Stomach (tissue), 9 donors: ENCODE data around the gene C1QTNF9B. TPM values are rescaled to one million over a fixed set of nuclear protein-coding genes. Genes with fewer than 3 reads are reported as not detected.

Source experiments
- DNase-seq, 2 donors: peaks; one replicate each; pipeline versions ENCODE4 v3.0.0 to v3.0.0-alpha.2; 2013 to 2019
- H3K27ac ChIP-seq, 5 donors: fragments of 200-600 bp in 4 of 5; sonication (generic) in 4 of 5; one replicate each; pipeline ENCODE4 v1.5.1; 2013 to 2019; ENCODE audit warnings: mild to moderate bottlenecking in 1 of 5, moderate library complexity in 1 of 5
- H3K27me3 ChIP-seq, 3 donors: fragments of 200-600 bp; sonication (generic); one replicate each; pipeline ENCODE4 v1.5.1; 2017 to 2019; ENCODE audit warnings: mixed run types in 1 of 3
- H3K36me3 ChIP-seq, 4 donors: fragments of 200-600 bp; sonication (generic); 1 replicate in 3 of 4; 2 replicates in 1 of 4; pipeline ENCODE4 v1.5.1; 2016 to 2019
- H3K4me1 ChIP-seq, 4 donors: fragments of 200-600 bp; sonication (generic); one replicate each; pipeline ENCODE4 v1.5.1; 2016 to 2019
- H3K4me3 ChIP-seq, 4 donors: fragments of 200-600 bp; sonication (generic) in 3 of 4; one replicate each; pipeline ENCODE4 v1.5.1; 2016 to 2019; ENCODE audit warnings: mild to moderate bottlenecking in 1 of 4
- H3K9me3 ChIP-seq, 4 donors: fragments of 200-600 bp; sonication (generic); one replicate each; pipeline ENCODE4 v1.5.1; 2016 to 2019
- EP300 ChIP-seq: sonication (generic); formaldehyde crosslinking; IDR thresholded peaks from one replicate; pipeline ENCODE4 v1.6.1; 2017; ENCODE audit warnings: antibody characterized with exemption
- POLR2A ChIP-seq, 4 donors: fragments of 450-650 bp; IDR thresholded peaks; one replicate each; pipeline ENCODE4 v1.6.1; 2016; ENCODE audit warnings: antibody characterized with exemption in 4 of 4, control low read depth in 2 of 4, mild to moderate bottlenecking in 1 of 4, moderate library complexity in 1 of 4
- POLR2AphosphoS5 ChIP-seq, 3 donors: sonication (generic); formaldehyde crosslinking; IDR thresholded peaks; one replicate each; pipeline ENCODE4 v1.6.1; 2016; ENCODE audit warnings: antibody characterized with exemption in 3 of 3
- WGBS, 5 donors: extraction: QIAGEN DNeasy Blood & Tissue Kit in 3 of 5; methylation state at CpG; one replicate each; pipeline versions ENCODE4 v1.1.5 to v1.1.7; 2013 to 2018; 5-methylcytosine and 5-hydroxymethylcytosine counted together
- intact Hi-C: fragments of 100-400 bp; cut with DNase I; formaldehyde crosslinking; loops from one replicate; pipeline ENCODE4 v1.15.1; 2023; ENCODE audit warnings: low total_unique reads
- polyA plus RNA-seq, 3 donors: library from polyadenylated mRNA; stranded (reverse); fragments of 200-250 nt; gene quantifications; one replicate each; pipeline ENCODE4 v1.2.3, GENCODE V29; 2013
- total RNA-seq, 5 donors: library from RNA; depleted of rRNA; stranded (reverse); fragments of >200 nt; gene quantifications; one replicate each; pipeline versions ENCODE4 v1.1.0 to v1.2.3, GENCODE V29; 2014 to 2016
- TF ChIP-seq, protein P1 (sequence below), 7 experiments: fragments of 450-650 bp in 4 of 7; fragments of 200-600 bp in 3 of 7; sonication (generic) in 3 of 7; IDR thresholded peaks; one replicate each; pipeline ENCODE4 v1.5.1; 2016 to 2019; ENCODE audit warnings: antibody characterized with exemption in 7 of 7, control low read depth in 2 of 7, mild to moderate bottlenecking in 1 of 7
- donor health status: healthy with polysubstance abuse.
- donor health status: Bipolar disorder and iron deficiency.
- donor health status: healthy.

The C1QTNF9B gene
- total and polyA plus RNA-seq, 8 donors, result not detected

- Histone ChIP-seq H3K27ac (no peak overlapping the region), H3K4me1 (no peaks in the 10 kb centered on the region), H3K27me3 (peaks cover 0 to 18% (median 0%) of the 10 kb centered on the region in 3 donors), H3K36me3 (no peaks in the 10 kb centered on the region), H3K9me3 (no peaks in the 10 kb centered on the region), H3K4me3 (no peak overlapping the region)
- 57 to 83% (median 66%) methylated on average over 1 of the region's 1 CpG for WGBS, 5 donors
- no peak for TF ChIP-seq POLR2A (IDR thresholded peaks at IDR 0.05)
- no peak for TF ChIP-seq EP300
- TF ChIP-seq POLR2AphosphoS5 (IDR thresholded peaks at IDR 0.05), result no peak
- TF ChIP-seq, protein P1, sequence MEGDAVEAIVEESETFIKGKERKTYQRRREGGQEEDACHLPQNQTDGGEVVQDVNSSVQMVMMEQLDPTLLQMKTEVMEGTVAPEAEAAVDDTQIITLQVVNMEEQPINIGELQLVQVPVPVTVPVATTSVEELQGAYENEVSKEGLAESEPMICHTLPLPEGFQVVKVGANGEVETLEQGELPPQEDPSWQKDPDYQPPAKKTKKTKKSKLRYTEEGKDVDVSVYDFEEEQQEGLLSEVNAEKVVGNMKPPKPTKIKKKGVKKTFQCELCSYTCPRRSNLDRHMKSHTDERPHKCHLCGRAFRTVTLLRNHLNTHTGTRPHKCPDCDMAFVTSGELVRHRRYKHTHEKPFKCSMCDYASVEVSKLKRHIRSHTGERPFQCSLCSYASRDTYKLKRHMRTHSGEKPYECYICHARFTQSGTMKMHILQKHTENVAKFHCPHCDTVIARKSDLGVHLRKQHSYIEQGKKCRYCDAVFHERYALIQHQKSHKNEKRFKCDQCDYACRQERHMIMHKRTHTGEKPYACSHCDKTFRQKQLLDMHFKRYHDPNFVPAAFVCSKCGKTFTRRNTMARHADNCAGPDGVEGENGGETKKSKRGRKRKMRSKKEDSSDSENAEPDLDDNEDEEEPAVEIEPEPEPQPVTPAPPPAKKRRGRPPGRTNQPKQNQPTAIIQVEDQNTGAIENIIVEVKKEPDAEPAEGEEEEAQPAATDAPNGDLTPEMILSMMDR (IDR thresholded peaks at IDR 0.05), result no peak
- no peak for DNase-seq
- intact Hi-C loops, result no loop called here
Measured at GRCh38 chr13:23912469-23912868, 15.2 kb upstream of the C1QTNF9B start.

- Histone ChIP-seq H3K27me3 (peaks cover 0 to 6% (median 0%) of the 10 kb centered on the region in 3 donors), H3K9me3 (no peaks in the 10 kb centered on the region), H3K4me3 (no peak overlapping the region), H3K27ac (no peak overlapping the region), H3K36me3 (no peaks in the 10 kb centered on the region), H3K4me1 (no peaks in the 10 kb centered on the region)
- TF ChIP-seq, protein P1 (IDR thresholded peaks at IDR 0.05), result no peak
- TF ChIP-seq POLR2AphosphoS5 (IDR thresholded peaks at IDR 0.05) (no peak), POLR2A (IDR thresholded peaks at IDR 0.05) (no peak), EP300 (no peak)
- no peak for DNase-seq
- intact Hi-C loops, result no loop called here
Measured at GRCh38 chr13:23909606-23910005, 12.3 kb upstream of the C1QTNF9B start.

DNA sequence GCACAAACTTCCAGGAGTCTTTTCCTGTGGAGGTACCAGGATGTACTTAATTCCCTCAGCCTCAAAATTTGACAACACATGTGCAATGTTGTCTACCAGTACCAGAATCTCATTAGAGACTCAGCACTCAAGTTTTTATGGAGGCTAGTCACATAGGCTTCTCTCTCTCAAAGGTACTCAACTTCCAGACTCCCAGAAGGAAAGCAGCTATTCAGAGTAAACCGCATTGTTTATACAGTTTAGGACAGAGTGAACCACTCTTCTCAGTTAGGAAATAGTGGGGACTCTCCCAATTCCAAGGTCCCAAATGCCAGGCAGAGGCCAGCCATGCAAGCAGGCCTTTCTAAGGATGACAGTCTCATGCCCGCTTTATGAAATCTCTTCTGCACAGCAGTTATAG lies 8.5 kb upstream of the C1QTNF9B start:
- 81 to 90% (median 89%) methylated on average over 2 of the region's 2 CpGs for whole genome bisulfite sequencing, 5 donors
- TF ChIP-seq POLR2A (IDR thresholded peaks at IDR 0.05), result no peak
- TF ChIP-seq, protein P1 (IDR thresholded peaks at IDR 0.05), result no peak
- no peak for TF ChIP-seq POLR2AphosphoS5 (IDR thresholded peaks at IDR 0.05)
- no peak for TF ChIP-seq EP300
- Histone ChIP-seq H3K4me1 (peaks cover 10 to 13% (median 12%) of the 10 kb centered on the region in 4 donors), H3K27me3 (peaks cover 0 to 39% (median 17%) of the 10 kb centered on the region in 3 donors), H3K4me3 (no peak overlapping the region), H3K9me3 (no peaks in the 10 kb centered on the region), H3K36me3 (no peaks in the 10 kb centered on the region), H3K27ac (no peak overlapping the region)
- no peak for DNase-seq
- intact Hi-C loops, result no loop called here

GRCh38 chr13:23903906-23904280 lies 6.6 kb upstream of the C1QTNF9B start:
- WGBS, 5 donors, result 27 to 45% (median 40%) methylated on average over 9 to 16 of the region's 16 CpGs
- no peak for DNase-seq
- Histone ChIP-seq H3K27ac (no peak overlapping the region), H3K9me3 (no peaks in the 10 kb centered on the region), H3K36me3 (no peaks in the 10 kb centered on the region), H3K4me1 (peaks cover 10 to 16% (median 12%) of the 10 kb centered on the region in 4 donors), H3K4me3 (peak overlapping the region in 3 of 4 donors; percentile 30 to 46 (median 31)), H3K27me3 (peaks cover 0 to 39% (median 17%) of the 10 kb centered on the region in 3 donors)
- TF ChIP-seq, protein P1 (IDR thresholded peaks at IDR 0.05), result no peak
- TF ChIP-seq POLR2AphosphoS5 (IDR thresholded peaks at IDR 0.05) (no peak), EP300 (no peak), POLR2A (IDR thresholded peaks at IDR 0.05) (no peak)
- intact Hi-C loops, result no loop called here
